H9 (cell line): ENCODE measurements around the gene NDUFS6. TPM values are rescaled to one million over a fixed set of nuclear protein-coding genes. Genes with fewer than 3 reads are reported as not detected.

ENCODE experiments used
- DNase-seq: peaks from one replicate; pipeline ENCODE4 v3.0.0-alpha.2; 2017
- H2AFZ ChIP-seq: one replicate; pipeline ENCODE4 v1.6.1; 2013; ENCODE audit warnings: mild to moderate bottlenecking, low read length, control low read depth, moderate library complexity
- H2AK5ac ChIP-seq: 2 replicates; pipeline ENCODE4 v1.6.1; 2013; ENCODE audit warnings: low read length, control low read depth, mixed read lengths; ENCODE audit not compliant: insufficient read length
- H2BK120ac ChIP-seq: one replicate; pipeline ENCODE4 v1.6.1; 2013; ENCODE audit warnings: low read depth, mild to moderate bottlenecking, low read length, control low read depth, inconsistent platforms; ENCODE audit not compliant: poor library complexity, severe bottlenecking
- H2BK12ac ChIP-seq: 2 replicates; pipeline ENCODE4 v1.6.1; 2013; ENCODE audit warnings: low read length, control low read depth, mixed read lengths, low read depth; ENCODE audit not compliant: insufficient read length
- H2BK15ac ChIP-seq: 2 replicates; pipeline ENCODE4 v1.6.1; 2013; ENCODE audit warnings: low read depth, low read length, control low read depth
- H2BK20ac ChIP-seq: one replicate; pipeline ENCODE4 v1.6.1; 2013; ENCODE audit warnings: low read depth, mild to moderate bottlenecking, low read length, control low read depth, inconsistent platforms; ENCODE audit not compliant: poor library complexity, severe bottlenecking
- H2BK5ac ChIP-seq: 2 replicates; pipeline ENCODE4 v1.6.1; 2013; ENCODE audit warnings: low read length, control low read depth, mixed read lengths; ENCODE audit not compliant: insufficient read length
- H3K14ac ChIP-seq: 2 replicates; pipeline ENCODE4 v1.6.1; 2013; ENCODE audit warnings: low read length, control low read depth; ENCODE audit not compliant: insufficient read depth
- H3K18ac ChIP-seq: 2 replicates; pipeline ENCODE4 v1.6.1; 2013; ENCODE audit warnings: low read depth, mild to moderate bottlenecking, mixed read lengths, low read length, control low read depth; ENCODE audit not compliant: insufficient read length
- H3K23ac ChIP-seq: 2 replicates; pipeline ENCODE4 v1.6.1; 2013; ENCODE audit warnings: low read length, control low read depth, mixed read lengths, low read depth; ENCODE audit not compliant: insufficient read length
- H3K23me2 ChIP-seq: 2 replicates; pipeline ENCODE4 v1.6.1; 2013; ENCODE audit warnings: low read depth, mild to moderate bottlenecking, mixed read lengths, low read length, control low read depth; ENCODE audit not compliant: insufficient read length, poor library complexity, severe bottlenecking
- H3K27ac ChIP-seq: 2 replicates; pipeline ENCODE4 v1.5.1; 2013; ENCODE audit warnings: low read length, control low read depth, mixed read lengths, low read depth; ENCODE audit not compliant: insufficient read length
- H3K27me3 ChIP-seq: 2 replicates; pipeline ENCODE4 v1.6.1; 2013; ENCODE audit warnings: low read length, control low read depth, inconsistent platforms; ENCODE audit not compliant: insufficient read depth
- H3K4ac ChIP-seq: 2 replicates; pipeline ENCODE4 v1.6.1; 2013; ENCODE audit warnings: low read depth, mild to moderate bottlenecking, control low read depth, inconsistent platforms, low read length, moderate library complexity
- H3K4me1 ChIP-seq: 2 replicates; pipeline ENCODE4 v1.6.1; 2013; ENCODE audit warnings: low read length, control low read depth, inconsistent platforms; ENCODE audit not compliant: insufficient read depth
- H3K4me2 ChIP-seq: 2 replicates; pipeline ENCODE4 v1.6.1; 2013; ENCODE audit warnings: low read length, control low read depth, mixed read lengths; ENCODE audit not compliant: insufficient read length, insufficient read depth
- H3K56ac ChIP-seq: 2 replicates; pipeline ENCODE4 v1.6.1; 2013; ENCODE audit warnings: low read depth, mild to moderate bottlenecking, mixed read lengths, low read length, control low read depth; ENCODE audit not compliant: insufficient read length
- H3K79me1 ChIP-seq: 2 replicates; pipeline ENCODE4 v1.6.1; 2013; ENCODE audit warnings: low read depth, mild to moderate bottlenecking, moderate library complexity, low read length, control low read depth, inconsistent platforms; ENCODE audit not compliant: insufficient read depth, poor library complexity, severe bottlenecking
- H3K79me2 ChIP-seq: 2 replicates; pipeline ENCODE4 v1.6.1; 2013; ENCODE audit warnings: low read length, control low read depth, inconsistent platforms; ENCODE audit not compliant: insufficient read depth
- H3K9ac ChIP-seq: 2 replicates; pipeline ENCODE4 v1.6.1; 2013; ENCODE audit warnings: low read length, control low read depth, mixed read lengths; ENCODE audit not compliant: insufficient read length; ENCODE audit errors: extremely low read depth
- H3K9me3 ChIP-seq: one replicate; pipeline ENCODE4 v1.6.1; 2013; ENCODE audit warnings: low read depth, low read length, inconsistent platforms; ENCODE audit not compliant: control insufficient read depth
- H3T11ph ChIP-seq: one replicate; pipeline ENCODE4 v1.6.1; 2013; ENCODE audit warnings: mild to moderate bottlenecking, low read length, control low read depth, inconsistent platforms
- H4K20me1 ChIP-seq: one replicate; pipeline ENCODE4 v1.6.1; 2013; ENCODE audit not compliant: control insufficient read depth, insufficient read length, insufficient read depth
- H4K5ac ChIP-seq: 2 replicates; pipeline ENCODE4 v1.6.1; 2013; ENCODE audit warnings: low read depth, mild to moderate bottlenecking, mixed read lengths, low read length, control low read depth; ENCODE audit not compliant: insufficient read length
- H4K8ac ChIP-seq: replicated peaks from 2 replicates; pipeline ENCODE4 v1.6.1; 2013; ENCODE audit warnings: low read length, control low read depth, mixed read lengths, low read depth; ENCODE audit not compliant: insufficient read length
- H4K91ac ChIP-seq: 2 replicates; pipeline ENCODE4 v1.6.1; 2013; ENCODE audit warnings: low read depth, mild to moderate bottlenecking, moderate library complexity, mixed read lengths, low read length, control low read depth; ENCODE audit not compliant: insufficient read length
- H3K27ac Mint-ChIP-seq, 3 experiments: 2 replicates in 2 of 3; 3 replicates in 1 of 3; pipeline ENCODE4 v1.8.0; 2020 to 2021; ENCODE audit warnings: mixed read lengths in 3 of 3, mild to moderate bottlenecking in 1 of 3, moderate library complexity in 1 of 3
- H3K27me3 Mint-ChIP-seq: 2 replicates; pipeline ENCODE4 v1.8.0; 2021; ENCODE audit warnings: low read depth, mild to moderate bottlenecking, moderate library complexity, mixed read lengths
- H3K36me3 Mint-ChIP-seq, 3 experiments: 2 replicates in 2 of 3; 3 replicates in 1 of 3; pipeline ENCODE4 v1.8.0; 2020 to 2021; ENCODE audit warnings: low read depth in 3 of 3, mixed read lengths in 3 of 3; ENCODE audit not compliant: insufficient read depth in 1 of 3
- H3K4me1 Mint-ChIP-seq, 2 experiments: 2 replicates each; pipeline ENCODE4 v1.8.0; 2020; ENCODE audit warnings: mixed read lengths in 2 of 2
- H3K4me3 Mint-ChIP-seq, 2 experiments: 2 replicates in 1 of 2; 3 replicates in 1 of 2; pipeline ENCODE4 v1.8.0; 2020 to 2021; ENCODE audit warnings: mild to moderate bottlenecking in 2 of 2, mixed read lengths in 2 of 2, moderate library complexity in 1 of 2
- H3K9me3 Mint-ChIP-seq, 2 experiments: 2 replicates in 1 of 2; 3 replicates in 1 of 2; pipeline ENCODE4 v1.8.0; 2020; ENCODE audit warnings: mild to moderate bottlenecking in 2 of 2, mixed read lengths in 2 of 2, moderate library complexity in 1 of 2
- WGBS: extraction: QIAGEN DNeasy Blood & Tissue Kit; methylation state at CpG from one replicate; pipeline ENCODE4 v1.1.7; 2013; ENCODE audit warnings: missing lambda C conversion rate, low lambda C conversion rate, mixed read lengths; ENCODE audit not compliant: insufficient read length; ENCODE audit errors: extremely low coverage; 5-methylcytosine and 5-hydroxymethylcytosine counted together
- total RNA-seq: library from RNA; stranded (reverse); gene quantifications from 2 replicates; pipeline ENCODE4 v1.2.1, GENCODE V29; 2021
- TF ChIP-seq, protein P1 (sequence below): fragments of 200-600 bp; sonication (generic); conservative IDR thresholded peaks from 3 replicates; pipeline ENCODE4 v1.8.0; 2021; ENCODE audit warnings: antibody characterized with exemption, mild to moderate bottlenecking

NDUFS6 gene
- total RNA-seq, 1 experiment from 2014 or later = 62.5 TPM

DNA sequence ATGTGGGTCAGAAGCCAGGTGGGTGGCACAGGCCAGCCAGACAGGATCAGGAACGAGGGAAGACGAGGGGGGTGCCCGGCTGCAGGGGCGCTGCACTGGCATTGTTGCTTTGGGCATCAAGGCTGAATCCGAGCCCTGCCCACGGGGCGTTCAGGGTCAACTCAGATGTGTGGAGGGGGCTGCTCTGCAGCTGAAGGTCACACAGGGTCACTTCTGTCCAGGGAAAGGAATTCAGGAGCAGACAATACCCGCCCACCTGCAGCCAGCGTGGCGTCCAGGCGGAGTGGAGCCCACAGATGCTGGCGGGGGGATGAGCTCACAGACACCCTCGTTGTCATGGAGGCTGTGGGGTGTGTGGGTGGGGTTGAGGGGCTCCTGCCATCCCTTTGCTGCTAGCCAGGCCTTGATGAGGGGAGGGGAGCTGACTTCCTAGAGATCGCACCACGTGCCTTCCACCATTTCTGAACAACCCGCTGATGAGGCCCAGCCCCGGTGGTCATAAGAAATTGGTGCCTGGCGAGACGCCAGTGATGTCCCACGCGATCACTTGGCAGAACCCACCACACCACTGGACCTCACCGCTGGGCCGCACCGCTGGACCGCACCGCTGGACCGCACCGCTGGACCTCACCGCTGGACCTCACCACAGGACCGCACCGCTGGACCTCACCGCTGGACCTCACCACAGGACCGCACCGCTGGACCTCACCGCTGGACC, 32.8 kb upstream of the NDUFS6 start:
- H3K14ac ChIP-seq = no peak overlapping the region
- H3K4me3 Mint-ChIP-seq = no peak overlapping the region
- no peak overlapping the region for H3K27ac ChIP-seq
- no peaks in the 10 kb centered on the region for H3K79me1 ChIP-seq
- no peak overlapping the region for H4K8ac ChIP-seq
- H3K27ac Mint-ChIP-seq = no peak overlapping the region
- H3K79me2 ChIP-seq = no peaks in the 10 kb centered on the region
- peaks cover 4% of the 10 kb centered on the region; the same call in 1 of the 2 replicates for H3K27me3 Mint-ChIP-seq
- no peak overlapping the region for H3K56ac ChIP-seq
- H4K5ac ChIP-seq = no peak overlapping the region
- TF ChIP-seq, protein P1, sequence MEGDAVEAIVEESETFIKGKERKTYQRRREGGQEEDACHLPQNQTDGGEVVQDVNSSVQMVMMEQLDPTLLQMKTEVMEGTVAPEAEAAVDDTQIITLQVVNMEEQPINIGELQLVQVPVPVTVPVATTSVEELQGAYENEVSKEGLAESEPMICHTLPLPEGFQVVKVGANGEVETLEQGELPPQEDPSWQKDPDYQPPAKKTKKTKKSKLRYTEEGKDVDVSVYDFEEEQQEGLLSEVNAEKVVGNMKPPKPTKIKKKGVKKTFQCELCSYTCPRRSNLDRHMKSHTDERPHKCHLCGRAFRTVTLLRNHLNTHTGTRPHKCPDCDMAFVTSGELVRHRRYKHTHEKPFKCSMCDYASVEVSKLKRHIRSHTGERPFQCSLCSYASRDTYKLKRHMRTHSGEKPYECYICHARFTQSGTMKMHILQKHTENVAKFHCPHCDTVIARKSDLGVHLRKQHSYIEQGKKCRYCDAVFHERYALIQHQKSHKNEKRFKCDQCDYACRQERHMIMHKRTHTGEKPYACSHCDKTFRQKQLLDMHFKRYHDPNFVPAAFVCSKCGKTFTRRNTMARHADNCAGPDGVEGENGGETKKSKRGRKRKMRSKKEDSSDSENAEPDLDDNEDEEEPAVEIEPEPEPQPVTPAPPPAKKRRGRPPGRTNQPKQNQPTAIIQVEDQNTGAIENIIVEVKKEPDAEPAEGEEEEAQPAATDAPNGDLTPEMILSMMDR = no peak
- H2BK20ac ChIP-seq = no peak overlapping the region
- H3K4me1 ChIP-seq = no peaks in the 10 kb centered on the region; the same call in 1 of the 2 replicates
- no peak overlapping the region for H2AK5ac ChIP-seq
- H3K4ac ChIP-seq = no peak overlapping the region
- no peak overlapping the region for H3K23ac ChIP-seq
- no peak overlapping the region for H2BK12ac ChIP-seq
- H2BK120ac ChIP-seq = no peak overlapping the region
- no peak overlapping the region for H2BK5ac ChIP-seq
- peaks cover 14 to 15% of the 10 kb centered on the region in 2 experiments for H3K4me1 Mint-ChIP-seq
- H3K23me2 ChIP-seq = no peaks in the 10 kb centered on the region
- no peaks in the 10 kb centered on the region for H3K9me3 ChIP-seq
- no peaks in the 10 kb centered on the region for H4K20me1 ChIP-seq
- no peak overlapping the region for H2BK15ac ChIP-seq
- no peak for DNase-seq
- H3K36me3 Mint-ChIP-seq = no peaks in the 10 kb centered on the region
- H3K4me2 ChIP-seq = no peak overlapping the region
- H3T11ph ChIP-seq = no peak overlapping the region
- H3K9ac ChIP-seq = no peak overlapping the region
- no peak overlapping the region for H4K91ac ChIP-seq
- no CpG with 5 or more reads among the region's 35 CpGs for WGBS
- H2AFZ ChIP-seq = no peak overlapping the region
- H3K18ac ChIP-seq = no peak overlapping the region
- H3K27me3 ChIP-seq = no peaks in the 10 kb centered on the region; the same call in 1 of the 2 replicates
- no peaks in the 10 kb centered on the region for H3K9me3 Mint-ChIP-seq
